AG10803 (cell line): ENCODE results near the gene TTYH1.

ENCODE experiments used
- DNase-seq: peaks from one replicate; pipeline ENCODE4 v3.0.0; 2010; ENCODE audit warnings: low read depth
- H3K4me3 ChIP-seq: 2 replicates; pipeline ENCODE4 v1.5.1; 2011; ENCODE audit warnings: mild to moderate bottlenecking, low read length, control low read depth
- TF ChIP-seq, protein P1 (sequence below): conservative IDR thresholded peaks from 2 replicates; pipeline ENCODE4 v1.5.1; 2011; ENCODE audit warnings: mild to moderate bottlenecking, low read length, control low read depth, inconsistent platforms

Gene TTYH1

GRCh38 chr19:54448774-54449700 lies 33.8 kb downstream of the TTYH1 start, which contains the start of gene LENG8:
LENG8 (plus strand) TSS chr19:54449199; CDS start chr19:54451345, 2,146 bp downstream.
- H3K4me3 ChIP-seq = peak within 1 kb of the TSS; percentile 95
- TF ChIP-seq, protein P1, sequence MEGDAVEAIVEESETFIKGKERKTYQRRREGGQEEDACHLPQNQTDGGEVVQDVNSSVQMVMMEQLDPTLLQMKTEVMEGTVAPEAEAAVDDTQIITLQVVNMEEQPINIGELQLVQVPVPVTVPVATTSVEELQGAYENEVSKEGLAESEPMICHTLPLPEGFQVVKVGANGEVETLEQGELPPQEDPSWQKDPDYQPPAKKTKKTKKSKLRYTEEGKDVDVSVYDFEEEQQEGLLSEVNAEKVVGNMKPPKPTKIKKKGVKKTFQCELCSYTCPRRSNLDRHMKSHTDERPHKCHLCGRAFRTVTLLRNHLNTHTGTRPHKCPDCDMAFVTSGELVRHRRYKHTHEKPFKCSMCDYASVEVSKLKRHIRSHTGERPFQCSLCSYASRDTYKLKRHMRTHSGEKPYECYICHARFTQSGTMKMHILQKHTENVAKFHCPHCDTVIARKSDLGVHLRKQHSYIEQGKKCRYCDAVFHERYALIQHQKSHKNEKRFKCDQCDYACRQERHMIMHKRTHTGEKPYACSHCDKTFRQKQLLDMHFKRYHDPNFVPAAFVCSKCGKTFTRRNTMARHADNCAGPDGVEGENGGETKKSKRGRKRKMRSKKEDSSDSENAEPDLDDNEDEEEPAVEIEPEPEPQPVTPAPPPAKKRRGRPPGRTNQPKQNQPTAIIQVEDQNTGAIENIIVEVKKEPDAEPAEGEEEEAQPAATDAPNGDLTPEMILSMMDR = no peak

DNA sequence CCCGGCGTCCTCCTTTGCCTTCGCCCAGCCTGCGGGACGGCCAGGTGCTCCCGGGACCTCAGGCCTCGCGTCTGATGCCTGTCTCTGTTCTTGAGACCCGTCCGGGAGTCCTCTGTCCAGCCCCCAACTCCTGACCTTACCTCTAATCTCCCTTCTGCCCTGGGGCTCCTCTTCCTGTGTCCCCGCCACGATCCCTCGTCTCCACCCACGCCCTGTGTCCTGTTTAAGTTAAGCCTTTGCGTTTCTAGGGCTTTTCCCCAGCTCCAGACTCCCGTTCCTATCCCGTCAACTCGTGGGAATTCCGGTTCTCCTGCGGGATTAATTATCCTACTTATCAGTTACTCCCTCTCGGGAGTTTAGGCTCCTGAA lies 34.4 kb downstream of the TTYH1 start:
- H3K4me3 ChIP-seq = peak overlapping the region; percentile 95
- TF ChIP-seq, protein P1 = no peak
- no peak for DNase-seq

More at GRCh38 chr19:54448774-54449700, 33.8 kb downstream of the TTYH1 start, which contains the start of gene LENG8:
- peak; percentile 99 for DNase-seq

GRCh38 chr19:54451331-54451871 lies 36.1 kb downstream of the TTYH1 start:
- peak overlapping the region; percentile 15 for H3K4me3 ChIP-seq
- DNase-seq = no peak
- TF ChIP-seq, protein P1 = no peak

- TF ChIP-seq, protein P1 = no peak
- H3K4me3 ChIP-seq = no peak overlapping the region
- DNase-seq = no peak
Measured at GRCh38 chr19:54451997-54452396, 36.7 kb downstream of the TTYH1 start.

DNA sequence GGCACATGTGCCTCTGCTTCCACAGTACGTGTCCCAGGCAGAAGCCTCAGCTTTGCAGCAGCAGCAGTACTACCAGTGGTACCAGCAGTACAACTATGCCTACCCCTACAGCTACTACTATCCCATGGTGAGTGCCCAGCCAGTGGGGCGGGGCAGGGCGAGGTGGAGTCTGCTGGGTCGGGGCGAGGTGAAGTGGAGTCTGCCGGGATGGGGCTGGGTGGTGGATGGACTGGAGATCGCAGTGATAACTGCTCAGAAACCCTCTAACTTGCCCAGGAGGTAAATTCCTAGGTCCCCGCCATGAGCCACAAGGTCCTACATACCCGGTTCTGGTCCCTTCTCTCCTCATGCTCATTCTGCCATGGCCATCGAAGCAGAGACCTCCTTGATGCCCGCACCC lies 37.4 kb downstream of the TTYH1 start:
- TF ChIP-seq, protein P1 = no peak
- no peak overlapping the region for H3K4me3 ChIP-seq
- no peak for DNase-seq

- no peak for DNase-seq
Measured at GRCh38 chr19:54453921-54454780, 38.9 kb downstream of the TTYH1 start.

More at GRCh38 chr19:54453921-54454780, 38.9 kb downstream of the TTYH1 start:
- TF ChIP-seq, protein P1 = no peak
- H3K4me3 ChIP-seq = no peak overlapping the region
